NB4 (cell line): ENCODE data around the gene SOHLH1.

Experiments used
- MAX ChIP-seq: IDR thresholded peaks from 2 replicates; pipeline ENCODE4 v1.6.1; 2011; ENCODE audit warnings: low read depth, low read length
- MYC ChIP-seq: IDR thresholded peaks from 2 replicates; pipeline ENCODE4 v1.6.1; 2011; ENCODE audit warnings: low read depth, low read length
- POLR2A ChIP-seq: IDR thresholded peaks from 2 replicates; pipeline ENCODE4 v1.6.1; 2011; ENCODE audit warnings: mild to moderate bottlenecking; ENCODE audit not compliant: insufficient read length; ENCODE audit errors: extremely low read depth
- TF ChIP-seq, protein P1 (sequence below): IDR thresholded peaks from one replicate; pipeline ENCODE4 v1.5.1; 2012; ENCODE audit warnings: low read depth, low read length

DNA sequence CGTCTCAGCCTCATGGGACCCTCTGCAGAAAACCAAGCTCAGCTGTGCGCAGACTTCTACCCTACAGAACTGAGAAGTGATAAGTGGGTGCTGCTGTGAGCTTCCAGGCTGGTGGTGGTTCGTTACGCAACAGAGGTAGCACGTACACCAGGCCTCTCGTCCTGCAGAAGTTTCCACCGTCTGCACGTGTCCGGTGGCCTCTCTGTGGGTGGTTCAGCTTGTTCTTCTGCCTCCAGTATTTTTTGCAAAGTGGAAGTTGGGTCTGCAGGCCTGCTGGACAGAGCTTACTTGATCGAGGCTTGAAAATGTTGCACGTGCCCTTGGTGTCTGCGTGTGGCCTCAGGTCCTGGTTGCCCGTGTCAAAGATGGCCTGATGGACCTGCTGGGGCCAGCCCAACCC is 30.2 kb upstream of the SOHLH1 start:
- TF ChIP-seq, protein P1, sequence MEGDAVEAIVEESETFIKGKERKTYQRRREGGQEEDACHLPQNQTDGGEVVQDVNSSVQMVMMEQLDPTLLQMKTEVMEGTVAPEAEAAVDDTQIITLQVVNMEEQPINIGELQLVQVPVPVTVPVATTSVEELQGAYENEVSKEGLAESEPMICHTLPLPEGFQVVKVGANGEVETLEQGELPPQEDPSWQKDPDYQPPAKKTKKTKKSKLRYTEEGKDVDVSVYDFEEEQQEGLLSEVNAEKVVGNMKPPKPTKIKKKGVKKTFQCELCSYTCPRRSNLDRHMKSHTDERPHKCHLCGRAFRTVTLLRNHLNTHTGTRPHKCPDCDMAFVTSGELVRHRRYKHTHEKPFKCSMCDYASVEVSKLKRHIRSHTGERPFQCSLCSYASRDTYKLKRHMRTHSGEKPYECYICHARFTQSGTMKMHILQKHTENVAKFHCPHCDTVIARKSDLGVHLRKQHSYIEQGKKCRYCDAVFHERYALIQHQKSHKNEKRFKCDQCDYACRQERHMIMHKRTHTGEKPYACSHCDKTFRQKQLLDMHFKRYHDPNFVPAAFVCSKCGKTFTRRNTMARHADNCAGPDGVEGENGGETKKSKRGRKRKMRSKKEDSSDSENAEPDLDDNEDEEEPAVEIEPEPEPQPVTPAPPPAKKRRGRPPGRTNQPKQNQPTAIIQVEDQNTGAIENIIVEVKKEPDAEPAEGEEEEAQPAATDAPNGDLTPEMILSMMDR, result no peak
- TF ChIP-seq POLR2A, result no peak
- peak; percentile 96 for TF ChIP-seq MYC
- peak; percentile 98 for TF ChIP-seq MAX
